Effector memory CD4-positive, alpha-beta T cell (primary cell): ENCODE data around the gene IFNL3.
"Not testable (repeated sequence)": the region's sequence is repeated elsewhere in the genome, so short reads cannot be mapped to it uniquely, and the experiment has no call there.

ENCODE experiments used
- DNase-seq, 3 donors: peaks; one replicate each; pipeline ENCODE4 v3.0.0-alpha.2; 2020
- H3K27ac ChIP-seq: 2 replicates; pipeline ENCODE4 v1.7.0; 2013; ENCODE audit warnings: mild to moderate bottlenecking, low read length, moderate library complexity; ENCODE audit not compliant: insufficient read depth, poor library complexity, severe bottlenecking
- H3K27me3 ChIP-seq: replicated peaks from 2 replicates; pipeline ENCODE4 v1.7.0; 2013; ENCODE audit warnings: mild to moderate bottlenecking, low read length; ENCODE audit not compliant: insufficient read depth, control insufficient read depth, poor library complexity, severe bottlenecking
- H3K36me3 ChIP-seq: 2 replicates; pipeline ENCODE4 v1.7.0; 2013; ENCODE audit warnings: mild to moderate bottlenecking, low read length, moderate library complexity; ENCODE audit not compliant: control insufficient read depth, insufficient read depth
- H3K4me1 ChIP-seq: 2 replicates; pipeline ENCODE4 v1.7.0; 2013; ENCODE audit warnings: low read length, mild to moderate bottlenecking; ENCODE audit not compliant: control insufficient read depth, insufficient read depth, poor library complexity, severe bottlenecking
- H3K4me3 ChIP-seq: 2 replicates; pipeline ENCODE4 v1.7.0; 2013; ENCODE audit warnings: low read length, low read depth, mild to moderate bottlenecking; ENCODE audit not compliant: insufficient read depth, poor library complexity, severe bottlenecking
- H3K9me3 ChIP-seq: 2 replicates; pipeline ENCODE4 v1.7.0; 2013; ENCODE audit warnings: mild to moderate bottlenecking, low read length, moderate library complexity; ENCODE audit not compliant: control insufficient read depth

Gene IFNL3

GRCh38 chr19:39268531-39269223 lies 23.9 kb upstream of the IFNL3 start:
- not testable (repeated sequence) for H3K36me3 ChIP-seq, H3K9me3 ChIP-seq, DNase-seq, H3K4me1 ChIP-seq, H3K27ac ChIP-seq, H3K27me3 ChIP-seq, H3K4me3 ChIP-seq

DNA sequence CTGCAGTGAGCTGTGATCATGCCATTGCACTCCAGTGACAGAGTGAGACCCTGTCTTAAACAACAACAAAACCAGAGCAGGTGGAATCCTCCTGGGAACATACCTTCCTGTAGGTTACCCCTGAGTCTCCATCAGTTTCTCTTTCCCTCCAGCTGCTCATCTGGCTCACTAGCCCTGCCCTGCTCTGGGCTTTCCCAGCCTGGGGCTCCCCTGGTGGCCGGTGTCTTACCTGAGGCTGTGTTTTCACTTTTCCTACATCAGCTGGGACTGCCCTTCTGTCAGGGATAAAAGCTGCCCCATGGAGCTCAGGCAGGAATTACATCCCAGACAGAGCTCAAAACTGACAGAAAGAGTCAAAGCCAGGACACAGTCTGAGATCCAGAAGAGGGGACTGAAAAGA lies 23.3 kb upstream of the IFNL3 start, which contains the start of gene IFNL2:
TSS of gene IFNL2 (plus strand) at position 312 of the 400 bp plus-strand sequence. CDS start 173 bp downstream, outside the sequence.
- not testable (repeated sequence) for H3K27ac ChIP-seq, H3K9me3 ChIP-seq, H3K4me3 ChIP-seq, H3K27me3 ChIP-seq, H3K4me1 ChIP-seq, H3K36me3 ChIP-seq, DNase-seq

GRCh38 chr19:39265321-39265916 lies 20.6 kb upstream of the IFNL3 start:
- Histone ChIP-seq H3K36me3 (no peaks in the 10 kb centered on the region), H3K27ac (no peak overlapping the region), H3K9me3 (no peaks in the 10 kb centered on the region), H3K4me3 (no peak overlapping the region), H3K27me3 (peaks cover 18% of the 10 kb centered on the region), H3K4me1 (no peaks in the 10 kb centered on the region)
- no peak for DNase-seq

GRCh38 chr19:39264306-39265290 lies 19.8 kb upstream of the IFNL3 start:
- H3K36me3 ChIP-seq: no peaks in the 10 kb centered on the region
- no peak for DNase-seq
- no peaks in the 10 kb centered on the region for H3K9me3 ChIP-seq
- no peak overlapping the region for H3K4me3 ChIP-seq
- H3K27me3 ChIP-seq: peaks cover 18% of the 10 kb centered on the region
- H3K27ac ChIP-seq: no peak overlapping the region
- no peaks in the 10 kb centered on the region for H3K4me1 ChIP-seq

DNA sequence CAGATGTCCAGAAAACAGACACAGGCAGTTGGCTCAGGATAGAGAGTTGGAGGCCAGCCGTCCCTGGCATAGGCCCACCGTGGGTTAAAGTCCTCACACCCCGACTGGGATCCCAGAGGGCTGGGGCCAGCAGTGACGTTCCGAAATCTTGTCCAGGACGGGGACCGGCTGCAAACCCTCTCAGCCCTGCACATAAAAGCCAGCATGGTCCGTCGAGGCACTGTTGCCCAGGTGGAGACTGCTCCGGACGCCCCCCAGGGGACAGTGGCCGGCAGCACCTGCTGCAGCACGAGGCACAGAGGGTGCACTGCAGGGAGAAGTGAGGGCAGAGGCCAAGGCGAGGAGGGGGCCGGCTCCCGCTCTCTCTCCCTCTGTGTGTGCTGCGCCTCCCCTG lies 19.1 kb upstream of the IFNL3 start:
- no peaks in the 10 kb centered on the region for H3K4me1 ChIP-seq
- H3K36me3 ChIP-seq: no peaks in the 10 kb centered on the region
- H3K9me3 ChIP-seq: no peaks in the 10 kb centered on the region
- no peak overlapping the region for H3K4me3 ChIP-seq
- H3K27ac ChIP-seq: no peak overlapping the region
- no peak for DNase-seq
- H3K27me3 ChIP-seq: peaks cover 18% of the 10 kb centered on the region

GRCh38 chr19:39262496-39262895 lies 17.7 kb upstream of the IFNL3 start:
- Histone ChIP-seq H3K9me3 (no peaks in the 10 kb centered on the region), H3K27ac (no peak overlapping the region), H3K4me3 (no peak overlapping the region), H3K36me3 (no peaks in the 10 kb centered on the region), H3K27me3 (peaks cover 18% of the 10 kb centered on the region), H3K4me1 (no peaks in the 10 kb centered on the region)
- no peak for DNase-seq

DNA sequence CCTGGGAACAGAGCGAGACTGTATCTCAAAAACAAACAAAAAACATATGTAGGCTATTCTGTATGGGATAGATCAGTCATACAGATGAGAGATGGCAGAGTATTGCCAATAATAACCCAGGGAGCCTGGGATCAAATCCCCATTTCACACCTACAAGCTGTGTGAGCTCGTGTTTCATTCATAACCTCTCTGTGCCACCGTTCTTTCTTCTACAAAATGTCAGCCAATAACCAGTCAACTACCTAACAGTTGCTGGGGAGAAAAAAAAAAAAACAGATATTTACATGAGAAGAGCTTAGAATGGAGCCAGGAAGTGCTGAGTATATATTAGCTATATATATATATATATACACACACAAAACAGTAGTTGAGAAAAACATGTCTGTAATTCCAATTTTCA lies 16.9 kb upstream of the IFNL3 start:
- Histone ChIP-seq H3K9me3 (no peaks in the 10 kb centered on the region), H3K36me3 (no peaks in the 10 kb centered on the region), H3K27me3 (peaks cover 18% of the 10 kb centered on the region), H3K4me3 (no peak overlapping the region), H3K27ac (no peak overlapping the region), H3K4me1 (no peaks in the 10 kb centered on the region)
- DNase-seq: no peak

DNA sequence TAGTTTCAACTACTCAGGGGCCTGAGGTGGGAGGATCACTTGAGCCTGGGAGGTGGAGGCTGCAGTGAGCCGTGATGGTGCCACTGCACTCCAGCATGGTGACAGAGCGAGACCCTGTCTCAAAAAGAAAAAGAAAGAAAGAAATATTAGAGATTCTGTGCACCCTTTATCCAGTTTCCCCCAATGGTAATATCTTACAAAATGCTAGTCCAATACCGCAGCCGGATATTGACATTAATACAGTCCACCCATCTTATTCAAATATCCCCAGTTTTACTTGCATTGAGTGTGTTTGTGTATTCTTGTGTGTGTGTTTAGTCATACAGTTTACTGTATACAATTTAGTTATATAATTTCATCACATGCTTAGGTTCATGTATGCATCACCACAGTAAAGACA lies 12.4 kb upstream of the IFNL3 start:
- no peak overlapping the region for H3K4me3 ChIP-seq
- no peaks in the 10 kb centered on the region for H3K36me3 ChIP-seq
- H3K9me3 ChIP-seq: no peaks in the 10 kb centered on the region
- H3K4me1 ChIP-seq: no peaks in the 10 kb centered on the region
- H3K27me3 ChIP-seq: peaks cover 9% of the 10 kb centered on the region
- DNase-seq: no peak
- H3K27ac ChIP-seq: no peak overlapping the region

DNA sequence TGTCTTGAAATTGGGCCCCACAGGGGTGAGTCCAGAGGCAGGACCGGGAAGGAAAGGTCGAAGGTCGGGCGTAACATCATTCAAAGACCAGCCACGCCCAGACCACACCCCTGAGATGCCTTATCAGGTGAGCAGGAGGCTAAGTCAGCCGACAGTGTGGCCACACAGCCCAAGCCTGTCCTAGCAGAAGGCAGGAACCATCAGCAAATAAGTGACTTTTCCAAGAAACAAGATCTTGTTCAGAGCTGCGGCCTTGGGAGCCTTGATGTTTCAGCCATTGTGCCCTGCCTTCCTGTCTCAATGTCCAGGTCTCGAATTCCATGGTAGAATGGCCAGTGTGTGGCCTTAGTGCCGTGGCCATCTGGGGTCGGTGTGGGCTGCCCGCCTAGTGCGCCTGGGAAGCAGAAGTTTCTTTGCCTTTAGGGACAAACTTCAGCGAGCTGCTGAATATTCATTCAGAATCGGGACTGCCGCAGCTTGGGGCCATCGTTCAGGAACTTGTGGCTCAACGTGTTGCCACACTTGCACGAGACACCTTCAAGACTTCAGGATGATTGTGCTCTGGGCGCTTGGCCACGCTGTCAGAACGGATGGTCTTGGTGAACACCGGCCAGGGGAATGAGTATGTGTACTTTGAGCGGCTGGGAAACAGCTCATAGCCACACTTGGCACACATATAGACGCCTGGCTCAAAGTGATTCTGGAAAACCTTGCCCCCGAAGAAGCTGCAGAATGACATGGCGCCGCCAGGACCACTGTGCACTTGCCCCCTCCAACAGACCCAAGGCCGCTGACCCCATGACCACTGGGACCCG lies 9.9 kb upstream of the IFNL3 start:
- H3K4me3 ChIP-seq: no peak overlapping the region
- no peaks in the 10 kb centered on the region for H3K4me1 ChIP-seq
- DNase-seq: no peak
- no peaks in the 10 kb centered on the region for H3K27me3 ChIP-seq
- H3K36me3 ChIP-seq: no peaks in the 10 kb centered on the region
- H3K9me3 ChIP-seq: no peaks in the 10 kb centered on the region
- no peak overlapping the region for H3K27ac ChIP-seq
